ENCODE results near the gene TFR2.

- TF ChIP-seq RCOR1 (IDR thresholded peaks at IDR 0.05; ENCODE audit: insufficient replicate concordance, low read length): no peak
- TF ChIP-seq CTCF (conservative IDR thresholded peaks at IDR 0.05; ENCODE audit: low read depth, low read length): no peak
- TF ChIP-seq USF2 (IDR thresholded peaks at IDR 0.05; ENCODE audit: low read depth, low read length): no peak
- TF ChIP-seq NFE2L2 (IDR thresholded peaks at IDR 0.05; ENCODE audit: low read depth, low read length): no peak
- no peak for TF ChIP-seq ELK1 (IDR thresholded peaks at IDR 0.05; ENCODE audit: borderline replicate concordance, low read depth, low read length)
Observed at GRCh38 chr7:100654908-100655831, 13.8 kb upstream of the TFR2 start.

Measured in IMR-90 (cell line).